NCI-H510A (cell line): Measurements from ENCODE around the gene FBN1.

Source experiments
- DNase-seq: peaks from one replicate; lab custom pipeline; 2025; lab: John Stamatoyannopoulos, UW

FBN1 gene

DNA sequence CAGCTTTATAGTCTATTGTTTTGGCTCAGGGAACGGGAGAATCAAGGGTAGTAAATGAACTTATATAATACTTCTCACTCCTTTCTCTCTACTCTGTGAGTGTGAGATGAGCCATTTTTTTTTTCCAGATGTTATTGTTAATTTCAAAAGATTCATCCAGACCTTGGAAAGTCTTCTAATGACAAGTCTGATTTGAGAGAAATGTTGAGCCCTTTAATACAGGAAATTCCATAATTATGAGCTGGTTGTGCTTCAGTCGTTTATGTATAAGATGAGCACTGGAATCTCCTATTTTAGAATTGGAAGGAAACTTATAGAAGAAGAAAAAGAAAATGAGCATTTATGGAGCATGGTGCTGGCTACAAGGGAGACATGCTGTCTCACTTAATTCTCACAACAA, 92.0 kb downstream of the FBN1 start:
- no peak for DNase-seq

DNA sequence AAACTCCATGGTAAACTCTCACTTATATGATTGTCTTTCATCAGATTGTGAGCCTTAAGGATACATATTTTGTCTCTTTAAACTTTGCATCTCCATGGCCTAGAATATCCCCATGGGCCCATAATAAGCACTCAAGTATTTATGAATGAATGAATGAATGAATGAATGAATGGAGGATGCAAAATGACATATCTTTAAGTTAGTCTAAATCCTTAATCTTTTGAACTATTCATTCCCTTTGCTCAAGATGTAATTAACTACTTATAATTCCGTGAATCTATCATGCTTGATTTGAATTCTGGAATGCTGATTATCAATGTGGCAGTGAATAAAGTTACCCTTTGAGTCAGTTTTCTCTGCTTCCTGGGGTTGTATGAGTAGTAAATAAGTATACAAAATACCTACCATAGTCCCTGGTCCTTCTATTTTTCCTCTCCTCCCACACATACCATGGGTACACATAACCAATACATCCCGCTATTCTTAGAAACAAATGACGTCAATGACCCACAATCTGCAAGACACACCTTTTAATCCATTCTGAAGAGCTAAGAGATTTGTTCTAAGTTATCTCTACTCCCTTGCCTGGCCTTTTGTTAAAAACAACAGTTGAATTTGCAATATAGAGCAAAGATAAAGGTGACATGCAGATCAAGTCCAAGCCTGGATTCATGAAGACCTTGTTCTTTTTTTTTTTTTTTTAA, 94.5 kb downstream of the FBN1 start:
- DNase-seq: no peak

- no peak for DNase-seq
These were observed 97.1 kb downstream of the FBN1 start for GRCh38 chr15:48548455-48548854.

GRCh38 chr15:48547286-48547685, 98.2 kb downstream of the FBN1 start:
- no peak for DNase-seq

DNA sequence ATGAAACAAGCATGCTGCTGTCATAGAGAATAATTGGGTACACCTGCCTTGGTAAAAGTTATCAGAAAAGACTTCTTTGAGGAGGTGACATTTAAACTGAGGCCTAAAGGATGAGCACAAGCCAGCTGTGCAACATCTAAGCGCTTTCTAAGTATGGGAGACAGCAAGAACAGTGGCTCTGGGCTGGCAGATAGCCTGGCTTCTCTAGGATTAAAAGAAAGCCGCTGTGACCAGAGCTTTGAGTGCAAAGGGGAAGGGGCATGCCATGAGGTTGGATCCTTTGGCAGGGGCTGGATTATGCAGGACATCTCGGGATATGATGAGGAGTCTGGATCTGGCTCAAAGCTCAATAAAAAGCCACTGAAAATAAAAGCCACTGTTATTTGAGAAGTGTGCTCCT, 99.2 kb downstream of the FBN1 start:
- no peak for DNase-seq

GRCh38 chr15:48544778-48545177, 100.7 kb downstream of the FBN1 start:
- no peak for DNase-seq

DNA sequence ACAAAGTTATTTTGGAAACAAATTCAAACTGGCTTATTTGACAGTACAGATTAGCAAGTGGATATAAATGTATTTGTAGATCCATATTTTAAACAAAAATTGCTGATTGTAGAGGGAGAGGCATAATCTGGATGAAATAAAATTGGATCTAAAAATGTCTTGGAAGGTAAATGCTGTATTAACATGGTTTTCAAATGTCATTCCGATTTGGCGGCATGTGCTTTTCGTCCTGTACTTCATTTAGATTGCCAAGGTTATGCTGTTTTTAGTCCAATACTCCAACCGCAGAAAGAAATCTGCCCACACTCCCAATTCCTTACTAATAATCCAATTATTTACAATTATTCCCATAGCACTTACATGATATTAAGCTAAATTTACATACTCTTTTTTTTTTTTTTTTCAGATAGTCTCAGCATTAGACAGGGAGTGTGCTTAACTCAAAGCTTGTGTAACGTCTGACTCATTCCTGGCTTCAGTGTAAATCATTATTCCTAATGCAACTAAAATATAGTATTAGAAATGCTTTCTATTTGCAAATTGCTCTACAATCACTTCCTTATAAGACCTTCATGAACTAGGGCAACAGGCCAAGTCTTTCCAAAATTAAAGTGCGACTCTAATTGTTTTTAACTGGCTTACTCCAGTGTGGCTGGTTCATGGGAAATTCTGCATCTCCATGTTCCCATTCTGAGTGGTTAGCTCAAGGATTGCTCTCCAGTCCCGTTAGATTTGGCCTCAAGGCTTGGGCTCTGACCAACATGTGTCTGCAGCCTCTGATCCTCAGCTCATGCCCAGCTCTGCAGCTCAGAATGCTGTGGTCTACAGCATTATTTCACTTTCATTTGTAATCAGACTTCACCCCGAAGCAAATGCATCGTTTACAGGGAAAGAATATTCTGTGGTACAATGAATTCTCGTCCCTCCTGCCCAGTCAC, 103.9 kb downstream of the FBN1 start:
- DNase-seq: no peak

- no peak for DNase-seq
These were observed 104.8 kb downstream of the FBN1 start for GRCh38 chr15:48540756-48541155.

DNA sequence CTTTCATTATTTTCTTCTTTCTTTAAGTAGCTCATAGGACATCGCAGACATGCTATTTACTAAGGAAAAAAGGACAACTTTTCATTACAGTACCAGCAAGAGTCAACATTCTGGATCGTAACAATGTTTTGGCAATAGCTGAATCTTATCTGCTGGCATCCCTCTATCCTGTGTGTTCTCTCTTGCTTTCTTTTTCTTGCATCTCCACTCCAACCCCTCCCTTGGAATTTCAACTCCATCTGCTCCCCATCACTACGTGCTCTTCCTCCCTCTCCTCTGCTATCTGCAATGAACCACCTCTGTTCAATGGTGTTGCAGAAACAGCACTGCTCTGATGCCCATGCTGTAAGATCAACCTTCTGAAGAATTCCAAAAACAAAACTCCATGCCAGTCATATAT, 106.6 kb downstream of the FBN1 start:
- DNase-seq: no peak

GRCh38 chr15:48537271-48538113, 108.0 kb downstream of the FBN1 start:
- DNase-seq: no peak

- no peak for DNase-seq
These were observed 108.8 kb downstream of the FBN1 start for GRCh38 chr15:48536681-48537091.

DNA sequence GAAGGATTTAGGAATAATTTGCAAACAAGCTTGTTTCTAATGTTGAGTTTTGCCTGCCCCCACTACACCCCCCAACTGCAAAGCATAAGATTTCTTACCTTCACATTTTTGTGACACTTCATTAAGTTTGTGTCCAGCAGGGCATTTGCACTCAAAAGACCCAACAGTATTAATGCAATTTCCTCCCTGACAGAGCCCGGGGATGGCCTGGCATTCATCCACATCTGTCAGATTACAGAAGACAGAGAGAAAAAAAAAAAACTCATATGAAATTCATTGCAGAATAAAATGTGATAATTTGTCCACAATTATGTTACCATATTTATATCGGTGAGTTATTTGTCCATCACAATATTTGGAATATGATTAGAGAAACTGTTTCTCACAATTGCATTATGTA, 111.5 kb downstream of the FBN1 start:
- no peak for DNase-seq

DNA sequence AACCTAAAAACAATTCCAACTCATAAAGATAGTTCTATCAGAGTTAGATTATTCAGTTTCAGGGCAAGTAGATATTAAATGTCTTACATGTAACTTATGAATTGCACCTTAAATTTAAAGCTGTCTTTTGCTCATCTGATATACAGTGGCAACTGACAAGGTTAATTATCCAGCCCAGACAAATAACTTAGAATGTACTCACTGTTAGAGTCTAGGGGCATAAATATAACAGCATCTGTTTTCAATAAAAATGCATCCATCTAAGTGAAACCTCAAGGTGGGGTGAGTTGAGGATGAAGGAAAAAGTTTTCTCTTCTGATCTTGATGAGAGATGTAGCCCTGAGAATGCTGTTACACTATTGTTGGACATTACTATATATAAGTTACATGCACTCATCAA, 112.6 kb downstream of the FBN1 start:
- no peak for DNase-seq

DNA sequence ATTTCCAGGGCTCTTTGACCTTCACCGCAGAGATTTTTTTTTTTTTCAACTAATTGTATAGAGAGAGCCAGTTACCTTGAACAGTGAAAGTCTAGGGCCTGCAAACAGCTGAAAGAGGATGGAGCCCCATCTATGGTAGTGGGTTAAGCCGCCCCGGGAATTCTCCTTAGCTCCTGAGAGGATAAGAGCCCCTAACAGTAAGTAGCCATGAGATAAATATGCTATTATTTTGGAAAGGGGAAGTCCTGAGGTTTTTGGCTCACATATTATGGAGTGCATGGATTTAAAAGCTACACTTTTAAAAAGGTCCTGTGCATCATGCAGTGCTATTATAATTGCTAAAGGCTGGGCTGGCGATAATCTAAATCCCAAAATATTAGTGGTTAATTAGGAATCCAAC, 115.0 kb downstream of the FBN1 start:
- no peak for DNase-seq

DNA sequence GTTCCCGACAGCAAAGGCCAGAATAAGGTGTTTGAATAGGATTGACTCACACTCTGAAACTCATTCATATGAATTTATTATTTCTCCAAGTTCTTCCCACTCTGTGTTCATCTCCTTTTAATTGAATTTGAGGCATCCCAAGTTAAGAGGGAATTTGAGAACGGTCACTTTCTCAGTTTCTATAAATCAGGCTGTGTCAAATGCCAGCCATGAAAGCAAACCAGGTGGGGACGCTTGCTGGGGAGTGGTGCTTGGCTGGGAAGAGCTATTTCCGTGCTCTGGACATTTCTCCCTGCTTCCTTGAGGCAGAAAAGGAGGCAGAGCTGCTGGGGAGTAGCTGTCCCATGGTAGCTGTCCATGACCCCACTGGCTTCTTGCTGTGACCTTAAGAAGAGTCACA, 116.6 kb downstream of the FBN1 start:
- no peak for DNase-seq

- DNase-seq: no peak
These were observed 118.0 kb downstream of the FBN1 start for GRCh38 chr15:48527517-48527916.

- DNase-seq: no peak
These were observed 122.6 kb downstream of the FBN1 start for GRCh38 chr15:48522911-48523310.

- no peak for DNase-seq
These were observed 123.4 kb downstream of the FBN1 start for GRCh38 chr15:48522123-48522522.

GRCh38 chr15:48520376-48521155, 124.9 kb downstream of the FBN1 start:
- DNase-seq: no peak

- DNase-seq: no peak
These were observed 129.4 kb downstream of the FBN1 start for GRCh38 chr15:48516121-48516520.

DNA sequence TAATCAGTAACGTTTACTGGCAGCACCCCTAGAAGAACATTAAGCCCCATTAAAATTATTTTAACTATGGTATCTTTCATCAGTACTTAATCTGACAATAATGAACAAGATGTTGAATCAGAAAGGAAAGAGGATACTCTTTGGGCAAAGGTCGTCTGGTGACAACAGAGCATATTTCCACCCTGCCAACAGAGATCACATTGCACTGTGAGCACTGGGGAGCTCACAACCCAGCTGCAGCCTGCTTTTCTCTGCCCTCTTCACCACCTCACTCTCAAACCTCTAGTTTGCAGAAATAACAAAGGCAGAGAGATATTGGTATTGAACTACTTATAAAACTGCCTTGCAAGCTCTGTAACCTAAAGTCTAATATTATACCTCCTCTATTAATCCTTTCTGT, 130.0 kb downstream of the FBN1 start:
- no peak for DNase-seq
